ENCODE measurements around the gene NTN3. TPM values are rescaled to one million over a fixed set of nuclear protein-coding genes. Genes with fewer than 3 reads are reported as not detected.

NTN3 gene
- total and polyA plus RNA-seq, 7 donors: 0.01 to 0.20 (median 0.13) TPM; not detected in 3

DNA sequence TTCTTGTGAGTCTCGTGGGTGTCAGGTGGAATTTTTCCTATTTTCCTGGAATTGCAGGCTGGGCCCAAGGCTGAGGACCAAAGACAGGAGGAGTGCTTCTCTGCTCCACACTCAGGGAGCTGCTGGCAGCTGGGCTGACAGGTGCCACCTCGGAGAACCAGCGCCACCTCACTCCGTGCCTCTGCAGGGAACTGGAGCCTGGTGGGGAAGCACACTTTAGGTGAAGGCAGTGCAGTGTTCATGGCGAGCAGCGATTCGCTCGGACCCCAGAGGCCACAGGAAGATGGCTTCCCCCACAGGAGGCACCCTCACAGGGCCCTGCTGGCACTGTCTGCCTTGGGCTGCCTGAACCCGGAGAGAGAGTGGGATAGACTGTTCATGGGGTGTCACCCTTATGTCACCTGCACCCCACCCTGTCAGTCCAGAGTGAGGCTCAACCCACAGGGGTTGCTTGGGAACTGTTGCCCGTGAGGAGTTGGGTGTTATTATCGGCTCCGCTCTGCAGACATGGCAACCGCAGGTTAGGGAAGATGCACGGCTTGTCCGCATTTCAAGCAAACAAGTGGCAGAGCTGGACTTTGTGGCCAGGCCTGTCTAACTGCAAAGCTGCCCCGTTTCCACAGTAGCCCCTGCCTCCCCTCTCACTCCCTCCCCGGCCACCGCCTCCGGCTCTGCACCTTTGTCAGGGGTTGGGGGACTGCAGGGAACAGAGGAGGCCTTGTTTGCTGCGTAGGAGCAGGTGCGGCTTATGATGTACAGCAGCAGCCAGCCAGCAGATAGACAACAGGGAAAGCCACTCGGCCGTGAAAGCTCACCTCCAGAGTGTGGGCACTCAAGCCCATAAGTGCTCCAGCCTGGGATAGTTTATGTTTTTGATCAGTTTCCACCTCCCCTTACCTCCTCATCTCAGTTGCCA, 19.4 kb downstream of the NTN3 start:
- intact Hi-C loops (cut with DNase I): no loop called here
- TF ChIP-seq, protein P1, sequence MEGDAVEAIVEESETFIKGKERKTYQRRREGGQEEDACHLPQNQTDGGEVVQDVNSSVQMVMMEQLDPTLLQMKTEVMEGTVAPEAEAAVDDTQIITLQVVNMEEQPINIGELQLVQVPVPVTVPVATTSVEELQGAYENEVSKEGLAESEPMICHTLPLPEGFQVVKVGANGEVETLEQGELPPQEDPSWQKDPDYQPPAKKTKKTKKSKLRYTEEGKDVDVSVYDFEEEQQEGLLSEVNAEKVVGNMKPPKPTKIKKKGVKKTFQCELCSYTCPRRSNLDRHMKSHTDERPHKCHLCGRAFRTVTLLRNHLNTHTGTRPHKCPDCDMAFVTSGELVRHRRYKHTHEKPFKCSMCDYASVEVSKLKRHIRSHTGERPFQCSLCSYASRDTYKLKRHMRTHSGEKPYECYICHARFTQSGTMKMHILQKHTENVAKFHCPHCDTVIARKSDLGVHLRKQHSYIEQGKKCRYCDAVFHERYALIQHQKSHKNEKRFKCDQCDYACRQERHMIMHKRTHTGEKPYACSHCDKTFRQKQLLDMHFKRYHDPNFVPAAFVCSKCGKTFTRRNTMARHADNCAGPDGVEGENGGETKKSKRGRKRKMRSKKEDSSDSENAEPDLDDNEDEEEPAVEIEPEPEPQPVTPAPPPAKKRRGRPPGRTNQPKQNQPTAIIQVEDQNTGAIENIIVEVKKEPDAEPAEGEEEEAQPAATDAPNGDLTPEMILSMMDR (IDR thresholded peaks at IDR 0.05): no peak
- no peaks in the 10 kb centered on the region for H3K27me3 ChIP-seq (ENCODE audit: insufficient read depth in 3 of 3, low read length in 2 of 3)
- H3K27ac ChIP-seq: no peak overlapping the region
- DNase-seq (no peak), ATAC-seq (no peak)
- no peak overlapping the region for H3K4me3 ChIP-seq
- H3K4me1 ChIP-seq: peaks cover 9% of the 10 kb centered on the region
- WGBS, 3 donors: 84 to 86% (median 86%) methylated on average over 23 of the region's 23 CpGs
- H3K36me3 ChIP-seq (ENCODE audit: insufficient read depth in 1 of 2, low read depth in 1 of 2): no peaks in the 10 kb centered on the region
- no peaks in the 10 kb centered on the region for H3K9me3 ChIP-seq

DNA sequence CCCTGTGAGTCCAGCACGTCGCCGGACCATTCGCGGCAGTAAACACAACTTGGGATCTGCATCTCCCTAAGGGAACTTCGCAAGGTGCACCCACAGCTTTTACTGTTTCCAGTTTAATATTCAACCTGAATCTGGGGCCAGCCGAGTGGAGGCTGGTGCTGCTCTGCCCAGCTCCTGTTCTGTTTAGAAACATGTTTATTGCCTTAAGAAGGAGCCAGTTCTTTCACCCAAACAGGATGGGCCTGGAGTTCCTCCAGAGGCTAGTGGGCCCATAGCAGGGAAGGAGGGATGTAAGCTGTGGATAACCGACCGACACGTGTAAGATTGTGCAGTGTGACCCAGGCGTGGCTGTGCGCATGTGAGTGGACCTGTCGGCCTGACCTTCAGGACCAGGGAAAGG, 21.2 kb downstream of the NTN3 start:
- TF ChIP-seq, protein P1 (IDR thresholded peaks at IDR 0.05): no peak
- Histone ChIP-seq H3K9me3 (no peaks in the 10 kb centered on the region), H3K4me3 (no peak overlapping the region), H3K27me3 (ENCODE audit: insufficient read depth in 3 of 3, low read length in 2 of 3) (no peaks in the 10 kb centered on the region), H3K27ac (no peak overlapping the region), H3K4me1 (peaks cover 5% of the 10 kb centered on the region), H3K36me3 (ENCODE audit: insufficient read depth in 1 of 2, low read depth in 1 of 2) (peaks cover 0 to 7% of the 10 kb centered on the region in 2 donors)
- ATAC-seq: no peak
- no peak for DNase-seq
- intact Hi-C loops (cut with DNase I): no loop called here
- WGBS, 3 donors: 89 to 91% (median 91%) methylated on average over 13 of the region's 13 CpGs

DNA sequence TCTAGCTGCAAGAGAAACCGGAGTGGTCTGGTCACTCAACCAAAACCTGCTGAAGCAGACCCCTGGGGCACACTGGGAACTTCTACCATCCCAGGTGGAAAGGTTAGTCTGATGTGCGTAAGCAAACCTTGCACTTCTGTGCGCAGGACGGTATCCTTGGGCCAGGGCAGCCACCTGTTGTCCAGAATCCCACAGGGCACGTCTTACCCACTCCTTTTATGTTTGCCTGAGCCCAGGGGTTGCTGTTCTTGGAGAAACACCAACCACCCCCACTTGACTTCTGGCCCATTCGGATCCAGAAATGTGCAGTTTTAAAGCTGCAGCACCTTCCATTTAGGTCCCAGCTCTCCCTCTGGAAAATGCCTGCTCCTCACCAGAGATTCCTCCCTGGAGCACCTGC, 22.5 kb downstream of the NTN3 start:
- Histone ChIP-seq H3K4me3 (no peak overlapping the region), H3K27me3 (ENCODE audit: insufficient read depth in 3 of 3, low read length in 2 of 3) (no peaks in the 10 kb centered on the region), H3K36me3 (ENCODE audit: insufficient read depth in 1 of 2, low read depth in 1 of 2) (peaks cover 0 to 7% of the 10 kb centered on the region in 2 donors), H3K9me3 (no peaks in the 10 kb centered on the region), H3K4me1 (peaks cover 17% of the 10 kb centered on the region), H3K27ac (no peak overlapping the region)
- 79 to 96% (median 82%) methylated on average over 6 of the region's 6 CpGs for WGBS, 3 donors
- intact Hi-C loops (cut with DNase I): no loop called here
- TF ChIP-seq, protein P1 (IDR thresholded peaks at IDR 0.05): no peak
- DNase-seq (no peak), ATAC-seq (no peak)

DNA sequence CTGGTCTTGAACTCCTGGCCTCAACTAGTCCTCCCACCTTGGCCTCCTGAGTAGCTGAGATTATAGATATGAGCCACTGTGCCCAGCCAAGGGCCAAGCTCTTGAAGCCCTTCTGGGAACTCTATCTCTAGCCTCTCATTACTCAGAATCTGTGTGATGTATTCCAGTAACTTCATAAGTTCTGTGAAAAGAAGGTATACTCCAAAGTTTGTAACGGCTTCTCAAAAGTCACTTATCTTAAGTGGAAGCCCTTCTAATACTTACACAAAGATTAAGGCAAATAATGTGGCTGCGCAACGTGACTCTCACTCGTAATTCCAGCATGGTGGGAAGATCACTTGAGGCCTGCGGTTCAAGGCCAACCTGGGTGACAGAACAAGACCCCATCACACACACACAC, 23.5 kb downstream of the NTN3 start:
- H3K4me3 ChIP-seq: no peak overlapping the region
- DNase-seq (no peak), ATAC-seq (no peak)
- H3K27me3 ChIP-seq (ENCODE audit: insufficient read depth in 3 of 3, low read length in 2 of 3): no peaks in the 10 kb centered on the region
- TF ChIP-seq, protein P1 (IDR thresholded peaks at IDR 0.05): no peak
- intact Hi-C loops (cut with DNase I): no loop called here
- no peak overlapping the region for H3K27ac ChIP-seq
- WGBS, 3 donors: 90 to 99% (median 96%) methylated on average over 5 of the region's 5 CpGs
- H3K4me1 ChIP-seq: peaks cover 28% of the 10 kb centered on the region
- peaks cover 0 to 8% of the 10 kb centered on the region in 2 donors for H3K36me3 ChIP-seq (ENCODE audit: insufficient read depth in 1 of 2, low read depth in 1 of 2)
- no peaks in the 10 kb centered on the region for H3K9me3 ChIP-seq
